ENCODE measurements around the gene S100A13. TPM values are rescaled to one million over a fixed set of nuclear protein-coding genes. Genes with fewer than 3 reads are reported as not detected.
"Not testable (repeated sequence)": the region's sequence is repeated elsewhere in the genome, so short reads cannot be mapped to it uniquely, and the experiment has no call there.

Gene S100A13
- total RNA-seq, 6 experiments from 2014 or later = 10.4 to 24.5 (median 21.9) TPM

DNA sequence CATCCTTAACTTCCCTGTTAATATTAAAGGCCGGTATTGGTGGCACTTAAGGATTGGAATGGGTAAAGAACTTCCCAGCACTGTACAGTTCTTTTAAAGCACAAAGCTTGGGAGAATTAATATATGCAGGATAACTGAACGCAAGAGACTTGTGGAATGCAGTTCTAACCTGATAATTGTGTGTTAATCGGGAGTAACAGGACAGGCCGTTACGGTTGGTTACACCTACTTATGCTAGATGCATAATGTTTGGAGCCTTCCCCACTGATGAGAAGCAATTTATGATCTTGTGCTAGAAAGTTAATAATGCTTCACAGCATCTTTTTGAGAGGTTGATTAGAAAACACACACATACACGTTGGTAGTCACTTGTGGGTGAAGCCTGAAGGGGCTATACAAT is 13.6 kb upstream of the S100A13 start:
- no peak for ATAC-seq
- WGBS (ENCODE audit: insufficient coverage, low coverage, low lambda C conversion rate, missing lambda C conversion rate) = 66% methylated on average over 6 of the region's 6 CpGs
- DNase-seq = no peak
- H3K9me3 ChIP-seq = no peaks in the 10 kb centered on the region
- TF ChIP-seq, protein P1, sequence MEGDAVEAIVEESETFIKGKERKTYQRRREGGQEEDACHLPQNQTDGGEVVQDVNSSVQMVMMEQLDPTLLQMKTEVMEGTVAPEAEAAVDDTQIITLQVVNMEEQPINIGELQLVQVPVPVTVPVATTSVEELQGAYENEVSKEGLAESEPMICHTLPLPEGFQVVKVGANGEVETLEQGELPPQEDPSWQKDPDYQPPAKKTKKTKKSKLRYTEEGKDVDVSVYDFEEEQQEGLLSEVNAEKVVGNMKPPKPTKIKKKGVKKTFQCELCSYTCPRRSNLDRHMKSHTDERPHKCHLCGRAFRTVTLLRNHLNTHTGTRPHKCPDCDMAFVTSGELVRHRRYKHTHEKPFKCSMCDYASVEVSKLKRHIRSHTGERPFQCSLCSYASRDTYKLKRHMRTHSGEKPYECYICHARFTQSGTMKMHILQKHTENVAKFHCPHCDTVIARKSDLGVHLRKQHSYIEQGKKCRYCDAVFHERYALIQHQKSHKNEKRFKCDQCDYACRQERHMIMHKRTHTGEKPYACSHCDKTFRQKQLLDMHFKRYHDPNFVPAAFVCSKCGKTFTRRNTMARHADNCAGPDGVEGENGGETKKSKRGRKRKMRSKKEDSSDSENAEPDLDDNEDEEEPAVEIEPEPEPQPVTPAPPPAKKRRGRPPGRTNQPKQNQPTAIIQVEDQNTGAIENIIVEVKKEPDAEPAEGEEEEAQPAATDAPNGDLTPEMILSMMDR (IDR thresholded peaks at IDR 0.05) = no peak
- no peak for TF ChIP-seq POLR2A (IDR thresholded peaks at IDR 0.05)
- intact Hi-C loops (cut with DNase I) = loop anchor here in 1 of 2 donors (10.0 kb wide), 1 partner anchor 66 kb away; no protein-coding TSS in a partner anchor
- peaks cover 8 to 92% (median 68%) of the 10 kb centered on the region in 4 donors for H3K36me3 ChIP-seq
- H3K4me1 ChIP-seq = peaks cover 0 to 18% (median 8%) of the 10 kb centered on the region in 4 donors
- H3K4me3 ChIP-seq = no peak overlapping the region
- H3K27me3 ChIP-seq = no peaks in the 10 kb centered on the region
- no peak overlapping the region for H3K27ac ChIP-seq

DNA sequence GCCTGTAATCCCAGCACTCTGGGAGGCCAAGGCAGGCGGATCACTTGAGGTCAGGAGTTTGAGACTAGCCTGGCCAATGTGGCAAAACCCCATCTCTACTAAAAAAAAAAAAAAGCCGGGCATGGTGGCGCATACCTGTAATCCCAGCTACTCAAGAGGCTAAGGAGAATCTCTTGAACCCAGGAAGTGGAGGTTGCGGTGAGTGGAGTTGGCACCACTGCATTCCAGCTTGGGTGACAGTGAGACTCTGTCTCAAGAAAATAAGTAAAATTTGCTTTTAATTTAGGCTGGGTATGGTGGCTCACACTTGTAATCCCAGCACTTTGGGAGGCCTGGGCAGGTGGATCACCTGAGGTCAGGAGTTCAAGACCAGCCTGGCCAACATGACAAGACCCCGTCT is 12.9 kb upstream of the S100A13 start:
- H3K27ac ChIP-seq, ATAC-seq, DNase-seq, H3K27me3 ChIP-seq, H3K9me3 ChIP-seq, H3K4me3 ChIP-seq: not testable (repeated sequence)
- Histone ChIP-seq H3K4me1 (peaks cover 0 to 24% (median 8%) of the 10 kb centered on the region in 4 donors), H3K36me3 (peaks cover 8 to 86% (median 62%) of the 10 kb centered on the region in 4 donors)
- intact Hi-C loops (cut with DNase I) = loop anchor here in 1 of 2 donors (10.0 kb wide), 1 partner anchor 65 kb away; no protein-coding TSS in a partner anchor
- WGBS (ENCODE audit: insufficient coverage, low coverage, low lambda C conversion rate, missing lambda C conversion rate) = 89% methylated on average over 4 of the region's 5 CpGs

DNA sequence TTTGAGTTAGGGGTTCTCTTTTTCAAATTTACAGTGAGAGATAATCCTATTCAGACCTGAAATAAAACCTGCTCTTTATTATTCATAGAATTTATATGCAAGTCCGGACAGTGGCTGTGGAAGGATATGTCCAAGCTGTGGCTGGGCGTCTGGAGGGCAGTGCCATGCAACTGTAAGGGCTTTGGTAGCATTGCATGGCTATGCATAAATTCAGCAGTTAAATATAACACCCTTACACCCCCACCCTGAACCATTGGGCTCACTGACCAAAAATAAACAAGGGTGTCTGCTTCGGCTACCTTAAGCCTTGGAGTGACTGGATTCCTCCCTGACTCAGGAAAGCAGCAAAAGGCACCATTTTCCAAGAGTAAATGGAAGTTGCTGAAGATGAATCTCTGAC is 12.0 kb upstream of the S100A13 start:
- ATAC-seq = no peak
- peaks cover 8 to 77% (median 56%) of the 10 kb centered on the region in 4 donors for H3K36me3 ChIP-seq
- TF ChIP-seq, protein P1 (IDR thresholded peaks at IDR 0.05) = no peak
- TF ChIP-seq POLR2A (IDR thresholded peaks at IDR 0.05) = no peak
- no peaks in the 10 kb centered on the region for H3K9me3 ChIP-seq
- peaks cover 0 to 25% (median 6%) of the 10 kb centered on the region in 4 donors for H3K4me1 ChIP-seq
- no peaks in the 10 kb centered on the region for H3K27me3 ChIP-seq
- intact Hi-C loops (cut with DNase I) = no loop called here
- WGBS (ENCODE audit: insufficient coverage, low coverage, low lambda C conversion rate, missing lambda C conversion rate) = 89% methylated on average over 3 of the region's 3 CpGs
- no peak overlapping the region for H3K27ac ChIP-seq
- peak in 1 of 3 donors; percentile 2 for DNase-seq
- no peak overlapping the region for H3K4me3 ChIP-seq

DNA sequence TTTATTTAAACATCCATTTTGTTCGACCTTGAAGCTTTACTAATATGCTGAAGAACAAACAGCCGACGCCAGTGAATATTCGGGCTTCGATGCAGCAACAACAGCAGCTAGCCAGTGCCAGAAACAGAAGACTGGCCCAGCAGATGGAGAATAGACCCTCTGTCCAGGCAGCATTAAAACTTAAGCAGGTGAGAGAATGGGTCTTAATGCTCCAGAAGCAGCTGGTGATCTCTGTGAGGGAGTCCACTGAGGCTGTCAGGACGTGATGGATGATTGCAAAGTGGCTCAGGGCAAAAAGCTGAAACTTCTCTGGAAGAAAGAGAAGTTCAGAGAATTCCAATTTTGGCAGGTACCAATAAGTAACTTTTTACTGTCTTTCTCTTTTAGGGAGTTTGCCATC is 11.0 kb upstream of the S100A13 start:
- peak in 1 of 3 donors; percentile 4 for DNase-seq
- Histone ChIP-seq H3K4me1 (peaks cover 0 to 16% (median 0%) of the 10 kb centered on the region in 4 donors), H3K27ac (no peak overlapping the region), H3K9me3 (no peaks in the 10 kb centered on the region), H3K4me3 (no peak overlapping the region), H3K36me3 (peaks cover 8 to 72% (median 52%) of the 10 kb centered on the region in 4 donors), H3K27me3 (no peaks in the 10 kb centered on the region)
- no peak for ATAC-seq
- TF ChIP-seq, protein P1 (IDR thresholded peaks at IDR 0.05) = no peak
- TF ChIP-seq POLR2A (IDR thresholded peaks at IDR 0.05) = no peak
- whole genome bisulfite sequencing (ENCODE audit: insufficient coverage, low coverage, low lambda C conversion rate, missing lambda C conversion rate) = 76% methylated on average over 6 of the region's 6 CpGs
- intact Hi-C loops (cut with DNase I) = no loop called here

DNA sequence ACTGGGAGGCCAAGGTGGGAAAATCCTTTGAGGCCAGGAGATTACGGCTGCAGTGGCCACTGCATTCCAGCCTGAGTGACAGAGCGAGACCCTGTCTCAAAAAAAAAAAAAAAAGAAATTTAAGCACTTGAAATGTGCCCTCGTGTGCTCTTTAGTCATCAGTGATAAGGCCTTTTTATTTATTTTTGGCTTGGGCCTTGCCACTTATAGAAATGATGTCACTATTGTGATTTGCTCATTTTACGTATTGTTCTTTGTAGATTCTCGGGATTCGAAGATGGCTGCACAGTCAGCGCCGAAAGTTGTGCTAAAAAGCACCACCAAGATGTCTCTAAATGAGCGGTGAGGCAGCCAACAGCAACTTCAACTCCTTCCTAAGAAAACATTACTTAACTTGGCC is 9.0 kb upstream of the S100A13 start:
- peaks cover 0 to 53% (median 35%) of the 10 kb centered on the region in 4 donors for H3K36me3 ChIP-seq
- H3K4me1 ChIP-seq = peaks cover 0 to 12% (median under 1%) of the 10 kb centered on the region in 4 donors
- H3K9me3 ChIP-seq = no peaks in the 10 kb centered on the region
- intact Hi-C loops (cut with DNase I) = no loop called here
- ATAC-seq = no peak
- no peaks in the 10 kb centered on the region for H3K27me3 ChIP-seq
- no peak overlapping the region for H3K4me3 ChIP-seq
- TF ChIP-seq POLR2A (IDR thresholded peaks at IDR 0.05) = no peak
- TF ChIP-seq, protein P1 (IDR thresholded peaks at IDR 0.05) = no peak
- no peak for DNase-seq
- WGBS (ENCODE audit: insufficient coverage, low coverage, low lambda C conversion rate, missing lambda C conversion rate) = 56% methylated on average over 4 of the region's 9 CpGs
- H3K27ac ChIP-seq = no peak overlapping the region

Data from right lobe of liver (tissue), 6 donors.